Testis (tissue), 2 donors: ENCODE data around the gene LALBA.
"Not testable (repeated sequence)": the region's sequence is repeated elsewhere in the genome, so short reads cannot be mapped to it uniquely, and the experiment has no call there.

ENCODE experiments used
- POLR2A ChIP-seq: fragments of 450-650 bp; IDR thresholded peaks from one replicate; pipeline ENCODE4 v1.6.1; 2017; ENCODE audit warnings: antibody characterized with exemption, mild to moderate bottlenecking, moderate library complexity
- TF ChIP-seq, protein P1 (sequence below), 3 experiments: fragments of 450-650 bp in 2 of 3; fragments of 200-600 bp in 1 of 3; sonication (generic) in 1 of 3; IDR thresholded peaks; one replicate each; pipeline ENCODE4 v1.5.1; 2016 to 2019; ENCODE audit warnings: antibody characterized with exemption in 3 of 3, mild to moderate bottlenecking in 2 of 3, moderate library complexity in 1 of 3

DNA sequence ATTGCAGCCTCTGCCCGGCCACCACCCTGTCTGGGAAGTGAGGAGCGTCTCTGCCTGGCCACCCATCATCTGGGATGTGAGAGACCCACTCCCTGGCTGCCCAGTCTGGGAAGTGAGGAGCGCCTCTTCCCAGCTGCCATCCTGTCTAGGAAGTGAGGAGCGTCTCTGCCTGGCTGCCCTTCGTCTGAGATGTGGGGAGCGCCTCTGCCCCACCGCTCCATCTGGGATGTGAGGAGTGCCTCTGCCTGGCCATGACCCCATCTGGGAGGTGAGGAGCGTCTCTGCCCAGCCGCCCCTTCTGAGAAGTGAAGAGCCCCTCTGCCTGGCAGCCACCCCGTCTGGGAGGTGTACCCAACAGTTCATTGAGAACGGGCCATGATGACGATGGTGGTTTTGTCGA lies 18.2 kb downstream of the LALBA start:
- TF ChIP-seq, protein P1, sequence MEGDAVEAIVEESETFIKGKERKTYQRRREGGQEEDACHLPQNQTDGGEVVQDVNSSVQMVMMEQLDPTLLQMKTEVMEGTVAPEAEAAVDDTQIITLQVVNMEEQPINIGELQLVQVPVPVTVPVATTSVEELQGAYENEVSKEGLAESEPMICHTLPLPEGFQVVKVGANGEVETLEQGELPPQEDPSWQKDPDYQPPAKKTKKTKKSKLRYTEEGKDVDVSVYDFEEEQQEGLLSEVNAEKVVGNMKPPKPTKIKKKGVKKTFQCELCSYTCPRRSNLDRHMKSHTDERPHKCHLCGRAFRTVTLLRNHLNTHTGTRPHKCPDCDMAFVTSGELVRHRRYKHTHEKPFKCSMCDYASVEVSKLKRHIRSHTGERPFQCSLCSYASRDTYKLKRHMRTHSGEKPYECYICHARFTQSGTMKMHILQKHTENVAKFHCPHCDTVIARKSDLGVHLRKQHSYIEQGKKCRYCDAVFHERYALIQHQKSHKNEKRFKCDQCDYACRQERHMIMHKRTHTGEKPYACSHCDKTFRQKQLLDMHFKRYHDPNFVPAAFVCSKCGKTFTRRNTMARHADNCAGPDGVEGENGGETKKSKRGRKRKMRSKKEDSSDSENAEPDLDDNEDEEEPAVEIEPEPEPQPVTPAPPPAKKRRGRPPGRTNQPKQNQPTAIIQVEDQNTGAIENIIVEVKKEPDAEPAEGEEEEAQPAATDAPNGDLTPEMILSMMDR (IDR thresholded peaks at IDR 0.05): not testable (repeated sequence)
- not testable (repeated sequence) for TF ChIP-seq POLR2A
